GM12878 (cell line): ENCODE data around the gene SLC24A3. TPM values are rescaled to one million over a fixed set of nuclear protein-coding genes. Genes with fewer than 3 reads are reported as not detected.

Source experiments
- ATAC-seq: fragments of 200-7000 bp; cut with Tn5 transposase; 3 replicates; pipeline ENCODE4 v1.9.1; 2020; ENCODE audit warnings: mild to moderate bottlenecking, moderate library complexity
- BruUV-seq: library from RNA; stranded (reverse); fragments of 400-500 nt; replicated peaks from 2 replicates; lab custom pipeline; 2021; lab: Mats Ljungman, UMichigan
- CTCF ChIA-PET: fragments of 300-600 bp; sonication (Branson Sonifier 250); formaldehyde crosslinking; extraction: SDS; loops from one replicate; lab custom pipeline; 2021; ENCODE audit warnings: inconsistent platforms; lab: Yijun Ruan, JAX
- POLR2A ChIA-PET: fragments of 350-600 bp; formaldehyde crosslinking; extraction: SDS; loops from one replicate; lab custom pipeline; 2021; ENCODE audit warnings: inconsistent platforms; lab: Charles Lee
- RAD21 ChIA-PET: fragments of 300-600 bp; sonication (Branson Sonifier 250); formaldehyde crosslinking; loops from one replicate; lab custom pipeline; 2023; ENCODE audit warnings: antibody characterized with exemption; ENCODE audit not compliant: unreplicated experiment; lab: Charles Lee
- SMC1A ChIA-PET: fragments of 300-600 bp; sonication (Branson Sonifier 250); formaldehyde crosslinking; loops from one replicate; lab custom pipeline; 2023; ENCODE audit not compliant: unreplicated experiment, uncharacterized antibody; lab: Charles Lee
- DNase-seq: peaks from one replicate; pipeline ENCODE4 v3.0.0-alpha.2; 2011; ENCODE audit warnings: low read depth, low spot score
- FAIRE-seq: peaks from 3 replicates; lab custom pipeline; 2011; peaks lifted over from hg19 to GRCh38; lab: Jason Lieb, UNC
- H2AFZ ChIP-seq: 2 replicates; pipeline ENCODE4 v1.6.0; 2011; ENCODE audit warnings: low read depth, low read length, control low read depth; ENCODE audit not compliant: control insufficient read depth
- H3K27ac ChIP-seq: 2 replicates; pipeline ENCODE4 v1.5.1; 2011; ENCODE audit warnings: control low read depth; ENCODE audit not compliant: control insufficient read depth, insufficient read depth
- H3K27me3 ChIP-seq, 2 experiments: replicated peaks in 1 of 2; 2 replicates each; pipeline versions ENCODE4 v1.6.0 to v1.6.1; 2011; ENCODE audit warnings: low read length in 1 of 2; ENCODE audit not compliant: control insufficient read depth in 2 of 2, insufficient read depth in 2 of 2
- H3K36me3 ChIP-seq, 2 experiments: 2 replicates each; pipeline ENCODE4 v1.5.1; 2011; ENCODE audit warnings: low read length in 1 of 2; ENCODE audit not compliant: control insufficient read depth in 2 of 2, insufficient read depth in 2 of 2
- H3K4me1 ChIP-seq: 2 replicates; pipeline ENCODE4 v1.6.1; 2011; ENCODE audit warnings: mild to moderate bottlenecking, low read length, moderate library complexity, mixed read lengths; ENCODE audit not compliant: control insufficient read depth, insufficient read depth
- H3K4me2 ChIP-seq: 2 replicates; pipeline ENCODE4 v1.6.0; 2011; ENCODE audit warnings: control low read depth; ENCODE audit not compliant: control insufficient read depth, insufficient read depth
- H3K4me3 ChIP-seq: fragments of 200-600 bp; sonication (generic); 2 replicates; pipeline ENCODE4 v1.5.1; 2016
- H3K79me2 ChIP-seq: 2 replicates; pipeline ENCODE4 v1.6.0; 2011; ENCODE audit warnings: low read length; ENCODE audit not compliant: control insufficient read depth, insufficient read depth
- H3K9ac ChIP-seq: 2 replicates; pipeline ENCODE4 v1.8.0; 2011; ENCODE audit warnings: low read length, control low read depth, mixed read lengths; ENCODE audit not compliant: control insufficient read depth, insufficient read depth
- H3K9me3 ChIP-seq: replicated peaks from 3 replicates; pipeline ENCODE4 v1.5.1; 2011; ENCODE audit warnings: mild to moderate bottlenecking, low read length; ENCODE audit not compliant: control insufficient read depth, insufficient read depth
- H4K20me1 ChIP-seq: 2 replicates; pipeline ENCODE4 v1.6.0; 2011; ENCODE audit not compliant: control insufficient read depth, insufficient read depth
- ATF7 ChIP-seq: fragments of 450-650 bp; IDR thresholded peaks from 2 replicates; pipeline ENCODE4 v1.6.1; 2016; ENCODE audit warnings: low read depth, mild to moderate bottlenecking
- EED ChIP-seq: sonication (generic); IDR thresholded peaks from 2 replicates; pipeline ENCODE4 v1.6.1; 2016; ENCODE audit warnings: antibody characterized with exemption, low read depth
- GATAD2B ChIP-seq: fragments of 450-650 bp; conservative IDR thresholded peaks from 2 replicates; pipeline ENCODE4 v1.6.1; 2017; ENCODE audit warnings: low read depth, mild to moderate bottlenecking, moderate library complexity
- JUND ChIP-seq: IDR thresholded peaks from 2 replicates; pipeline ENCODE4 v1.6.1; 2012; ENCODE audit warnings: low read depth, mild to moderate bottlenecking, low read length, improper control_type of control experiment, moderate library complexity
- MEF2B ChIP-seq: fragments of 450-650 bp; IDR thresholded peaks from 2 replicates; pipeline ENCODE4 v1.6.1; 2018; ENCODE audit warnings: mild to moderate bottlenecking, moderate library complexity; ENCODE audit not compliant: partially characterized antibody, poor library complexity, severe bottlenecking
- MTA2 ChIP-seq: fragments of 450-650 bp; IDR thresholded peaks from 2 replicates; pipeline ENCODE4 v1.6.1; 2016; ENCODE audit warnings: low read depth, mild to moderate bottlenecking, moderate library complexity
- NBN ChIP-seq: fragments of 450-650 bp; IDR thresholded peaks from 2 replicates; pipeline ENCODE4 v1.6.1; 2016
- RUNX3 ChIP-seq: IDR thresholded peaks from 2 replicates; pipeline ENCODE4 v1.6.1; 2012; ENCODE audit warnings: low read length, inconsistent platforms
- SUPT20H ChIP-seq: IDR thresholded peaks from 2 replicates; pipeline ENCODE4 v1.6.1; 2011; ENCODE audit warnings: low read depth, mild to moderate bottlenecking, low read length, moderate library complexity, borderline replicate concordance; ENCODE audit not compliant: control insufficient read depth
- TCF3 ChIP-seq: IDR thresholded peaks from 2 replicates; pipeline ENCODE4 v1.6.1; 2012; ENCODE audit warnings: low read depth, mild to moderate bottlenecking, low read length, borderline replicate concordance; ENCODE audit not compliant: insufficient read depth
- ZBTB4 ChIP-seq: fragments of 450-650 bp; formaldehyde crosslinking; IDR thresholded peaks from 2 replicates; pipeline ENCODE4 v1.4.0; 2022; ENCODE audit warnings: mild to moderate bottlenecking, moderate library complexity
- ZNF622 ChIP-seq: fragments of 450-650 bp; IDR thresholded peaks from 2 replicates; pipeline ENCODE4 v1.6.1; 2017; ENCODE audit warnings: mild to moderate bottlenecking, inconsistent platforms
- ZSCAN29 ChIP-seq: fragments of 450-650 bp; IDR thresholded peaks from 2 replicates; pipeline ENCODE4 v1.6.1; 2017; ENCODE audit warnings: mild to moderate bottlenecking, moderate library complexity
- WGBS: methylation state at CpG from one replicate; pipeline ENCODE4 v1.1.6; 2016; ENCODE audit warnings: low lambda C conversion rate; ENCODE audit not compliant: insufficient replicate concordance, insufficient coverage; ENCODE audit errors: missing lambda C conversion rate; 5-methylcytosine and 5-hydroxymethylcytosine counted together
- in situ Hi-C: fragments of 300-500 bp; cut with MboI; formaldehyde crosslinking; loops from 9 replicates; pipeline ENCODE4 v1.14.3; 2018; ENCODE audit warnings: mixed read lengths
- intact Hi-C: fragments of 100-400 bp; cut with micrococcal nuclease; formaldehyde crosslinking; loops from one replicate; pipeline ENCODE4 v1.14.2; 2022; ENCODE audit not compliant: unreplicated experiment
- polyA plus RNA-seq, 11 experiments: library from polyadenylated mRNA; depleted of rRNA in 4 of 11; unstranded in 6 of 11; stranded (reverse) in 5 of 11; fragments of >200 nt; fragmentation: Nextera tagmentation in 4 of 11; fragmentation: Illumina TruSeq in 1 of 11; extraction: Ambion mirVana in 4 of 11; extraction: Trizol in 1 of 11; gene quantifications; 1 replicate in 1 of 11; 2 replicates in 10 of 11; pipeline versions ENCODE4 v1.2.1 to v1.2.3, GENCODE V29; 2011 to 2016; ENCODE audit warnings: inconsistent platforms in 2 of 11, missing spikeins in 2 of 11, low read depth in 1 of 11
- total RNA-seq, 4 experiments: library from RNA; depleted of rRNA in 3 of 4; stranded (reverse); fragments of >200 nt in 3 of 4; fragmentation: Illumina TruSeq in 1 of 4; extraction: Trizol in 1 of 4; gene quantifications; 2 replicates each; pipeline versions ENCODE4 v1.2.1 to v1.2.3, GENCODE V29; 2013 to 2021
- TF ChIP-seq, protein P1 (sequence below): fragments of 450-650 bp; IDR thresholded peaks from 2 replicates; pipeline ENCODE4 v1.6.1; 2016; ENCODE audit warnings: mild to moderate bottlenecking
- TF ChIP-seq, protein P2 (sequence below): IDR thresholded peaks from 2 replicates; pipeline ENCODE4 v1.6.1; 2012; ENCODE audit warnings: low read depth, low read length, improper control_type of control experiment
- TF ChIP-seq, protein P3 (sequence below): fragments of 450-650 bp; IDR thresholded peaks from 2 replicates; pipeline ENCODE4 v1.6.1; 2017; ENCODE audit warnings: low read depth, mild to moderate bottlenecking, moderate library complexity
- TF ChIP-seq, protein P4 (sequence below): IDR thresholded peaks from 2 replicates; pipeline ENCODE4 v1.6.1; 2011; ENCODE audit warnings: mild to moderate bottlenecking, low read depth, low read length, moderate library complexity; ENCODE audit not compliant: insufficient replicate concordance

SLC24A3 gene
- total and polyA plus RNA-seq, 10 of the 15 experiments (the other 5 are each of a cell fraction or from before 2014, with no cell fraction given): 0.04 TPM; not detected in 9

DNA sequence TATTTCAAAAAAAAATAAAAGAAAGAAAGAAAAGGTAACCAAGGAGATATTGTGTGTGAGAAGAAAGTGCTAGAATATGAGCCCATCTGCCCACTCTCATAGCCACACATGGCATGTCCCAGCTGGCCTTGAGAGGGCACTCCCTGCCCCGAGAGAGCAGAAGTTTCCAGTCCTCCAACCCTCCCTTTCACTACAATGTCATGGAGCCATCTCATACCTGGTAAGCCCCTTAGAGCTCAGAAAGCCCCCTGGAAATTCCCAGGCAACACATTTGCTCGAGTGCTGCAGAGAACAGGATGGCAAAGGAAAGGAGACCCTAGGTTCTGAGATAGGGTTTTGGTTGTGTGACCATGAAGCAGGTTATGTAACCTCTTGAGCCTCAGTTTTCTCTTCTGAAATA is 469.8 kb downstream of the SLC24A3 start:
- Histone ChIP-seq H4K20me1 (no peaks in the 10 kb centered on the region), H3K9ac (no peak overlapping the region), H3K4me2 (no peak overlapping the region), H3K4me3 (no peak overlapping the region), H3K9me3 (peaks cover 2% of the 10 kb centered on the region; the same call in 1 of the 3 replicates), H3K27me3 (no peaks in the 10 kb centered on the region), H3K4me1 (no peaks in the 10 kb centered on the region), H3K27ac (no peak overlapping the region), H2AFZ (no peak overlapping the region), H3K79me2 (no peaks in the 10 kb centered on the region), H3K36me3 (no peaks in the 10 kb centered on the region)
- ChIA-PET POLR2A (interaction anchor here (0.5 kb wide), 1 partner anchor 575 kb away, joined by 6 read pairs; no protein-coding TSS in a partner anchor), CTCF (interaction anchor here (1.4 to 1.7 kb wide), 2 partner anchors 11 to 52 kb away, joined by 5 to 7 read pairs; no protein-coding TSS in a partner anchor), RAD21 (interaction anchor here (1.4 to 1.5 kb wide), 2 partner anchors 11 to 55 kb away, joined by 4 to 6 read pairs; no protein-coding TSS in a partner anchor), SMC1A (interaction anchor here (1.4 to 2.2 kb wide), 2 partner anchors 9 to 13 kb away, joined by 3 to 7 read pairs; no protein-coding TSS in a partner anchor)
- no TSS peak for BruUV-seq
- 0% methylated on average over 2 of the region's 2 CpGs for WGBS
- intact Hi-C loops: no loop called here
- in situ Hi-C loops: no loop called here
- FAIRE-seq (no peak), ATAC-seq (peak; percentile 83), DNase-seq (no peak)
- TF ChIP-seq, protein P1, sequence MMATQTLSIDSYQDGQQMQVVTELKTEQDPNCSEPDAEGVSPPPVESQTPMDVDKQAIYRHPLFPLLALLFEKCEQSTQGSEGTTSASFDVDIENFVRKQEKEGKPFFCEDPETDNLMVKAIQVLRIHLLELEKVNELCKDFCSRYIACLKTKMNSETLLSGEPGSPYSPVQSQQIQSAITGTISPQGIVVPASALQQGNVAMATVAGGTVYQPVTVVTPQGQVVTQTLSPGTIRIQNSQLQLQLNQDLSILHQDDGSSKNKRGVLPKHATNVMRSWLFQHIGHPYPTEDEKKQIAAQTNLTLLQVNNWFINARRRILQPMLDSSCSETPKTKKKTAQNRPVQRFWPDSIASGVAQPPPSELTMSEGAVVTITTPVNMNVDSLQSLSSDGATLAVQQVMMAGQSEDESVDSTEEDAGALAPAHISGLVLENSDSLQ: no peak
- TF ChIP-seq RUNX3: no peak
- TF ChIP-seq GATAD2B: no peak
- no peak for TF ChIP-seq ZBTB4
- TF ChIP-seq, protein P2, sequence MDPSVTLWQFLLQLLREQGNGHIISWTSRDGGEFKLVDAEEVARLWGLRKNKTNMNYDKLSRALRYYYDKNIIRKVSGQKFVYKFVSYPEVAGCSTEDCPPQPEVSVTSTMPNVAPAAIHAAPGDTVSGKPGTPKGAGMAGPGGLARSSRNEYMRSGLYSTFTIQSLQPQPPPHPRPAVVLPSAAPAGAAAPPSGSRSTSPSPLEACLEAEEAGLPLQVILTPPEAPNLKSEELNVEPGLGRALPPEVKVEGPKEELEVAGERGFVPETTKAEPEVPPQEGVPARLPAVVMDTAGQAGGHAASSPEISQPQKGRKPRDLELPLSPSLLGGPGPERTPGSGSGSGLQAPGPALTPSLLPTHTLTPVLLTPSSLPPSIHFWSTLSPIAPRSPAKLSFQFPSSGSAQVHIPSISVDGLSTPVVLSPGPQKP: no peak
- TF ChIP-seq MEF2B: no peak
- TF ChIP-seq EED: no peak
- no peak for TF ChIP-seq MTA2
- TF ChIP-seq TCF3: no peak
- no peak for TF ChIP-seq ZSCAN29
- TF ChIP-seq SUPT20H: no peak
- TF ChIP-seq, protein P3, sequence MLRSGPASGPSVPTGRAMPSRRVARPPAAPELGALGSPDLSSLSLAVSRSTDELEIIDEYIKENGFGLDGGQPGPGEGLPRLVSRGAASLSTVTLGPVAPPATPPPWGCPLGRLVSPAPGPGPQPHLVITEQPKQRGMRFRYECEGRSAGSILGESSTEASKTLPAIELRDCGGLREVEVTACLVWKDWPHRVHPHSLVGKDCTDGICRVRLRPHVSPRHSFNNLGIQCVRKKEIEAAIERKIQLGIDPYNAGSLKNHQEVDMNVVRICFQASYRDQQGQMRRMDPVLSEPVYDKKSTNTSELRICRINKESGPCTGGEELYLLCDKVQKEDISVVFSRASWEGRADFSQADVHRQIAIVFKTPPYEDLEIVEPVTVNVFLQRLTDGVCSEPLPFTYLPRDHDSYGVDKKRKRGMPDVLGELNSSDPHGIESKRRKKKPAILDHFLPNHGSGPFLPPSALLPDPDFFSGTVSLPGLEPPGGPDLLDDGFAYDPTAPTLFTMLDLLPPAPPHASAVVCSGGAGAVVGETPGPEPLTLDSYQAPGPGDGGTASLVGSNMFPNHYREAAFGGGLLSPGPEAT: no peak
- TF ChIP-seq ZNF622: no peak
- TF ChIP-seq NBN: no peak
- no peak for TF ChIP-seq ATF7
- no peak for TF ChIP-seq JUND
- TF ChIP-seq, protein P4, sequence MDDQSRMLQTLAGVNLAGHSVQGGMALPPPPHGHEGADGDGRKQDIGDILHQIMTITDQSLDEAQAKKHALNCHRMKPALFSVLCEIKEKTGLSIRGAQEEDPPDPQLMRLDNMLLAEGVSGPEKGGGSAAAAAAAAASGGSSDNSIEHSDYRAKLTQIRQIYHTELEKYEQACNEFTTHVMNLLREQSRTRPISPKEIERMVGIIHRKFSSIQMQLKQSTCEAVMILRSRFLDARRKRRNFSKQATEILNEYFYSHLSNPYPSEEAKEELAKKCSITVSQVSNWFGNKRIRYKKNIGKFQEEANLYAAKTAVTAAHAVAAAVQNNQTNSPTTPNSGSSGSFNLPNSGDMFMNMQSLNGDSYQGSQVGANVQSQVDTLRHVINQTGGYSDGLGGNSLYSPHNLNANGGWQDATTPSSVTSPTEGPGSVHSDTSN: no peak
